HL-60 (cell line): ENCODE data around the gene PMP22.

Experiments
- GABPA ChIP-seq: IDR thresholded peaks from 2 replicates; pipeline ENCODE4 v1.6.1; 2012; ENCODE audit warnings: low read depth
- POLR2AphosphoS5 ChIP-seq: IDR thresholded peaks from 2 replicates; pipeline ENCODE4 v1.6.1; 2012; ENCODE audit warnings: low read depth
- SPI1 ChIP-seq: IDR thresholded peaks from 2 replicates; pipeline ENCODE4 v1.6.1; 2012; ENCODE audit warnings: low read depth, mild to moderate bottlenecking, borderline replicate concordance
- TF ChIP-seq, protein P1 (sequence below): IDR thresholded peaks from one replicate; pipeline ENCODE4 v1.5.1; 2011; ENCODE audit warnings: low read length, control low read depth, inconsistent platforms; ENCODE audit not compliant: insufficient read depth

DNA sequence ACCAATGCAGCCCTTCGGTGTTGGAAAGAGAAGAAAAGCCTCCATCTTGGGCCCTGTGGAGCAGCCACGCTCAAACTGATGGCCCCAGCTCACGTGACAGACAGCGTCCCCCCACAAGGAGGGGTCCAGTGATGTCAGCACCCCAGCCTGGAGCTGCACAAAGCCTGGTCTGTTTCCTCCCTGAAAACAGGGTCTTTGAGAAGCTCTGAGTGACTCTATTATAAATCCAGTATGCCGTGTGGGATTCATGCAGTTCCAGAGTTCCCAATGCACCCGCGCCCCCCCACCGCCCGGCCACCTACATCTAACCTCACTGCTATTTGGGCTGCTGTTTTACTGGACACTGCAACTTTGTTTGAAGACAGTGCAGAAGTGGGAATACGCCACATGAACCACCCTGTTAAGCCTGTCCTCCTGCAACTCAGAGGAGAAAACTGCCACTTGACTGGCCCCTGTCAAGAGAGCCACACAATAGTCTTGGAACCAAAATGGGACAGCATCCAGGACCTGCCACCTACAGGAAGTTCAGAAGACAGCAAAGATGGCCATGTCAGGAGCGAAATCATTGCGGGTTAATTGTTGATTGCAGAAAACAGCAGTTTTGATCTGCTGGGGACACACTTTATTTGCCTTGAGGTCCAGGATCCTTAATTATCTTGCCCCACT, 33.1 kb downstream of the PMP22 start:
- TF ChIP-seq, protein P1, sequence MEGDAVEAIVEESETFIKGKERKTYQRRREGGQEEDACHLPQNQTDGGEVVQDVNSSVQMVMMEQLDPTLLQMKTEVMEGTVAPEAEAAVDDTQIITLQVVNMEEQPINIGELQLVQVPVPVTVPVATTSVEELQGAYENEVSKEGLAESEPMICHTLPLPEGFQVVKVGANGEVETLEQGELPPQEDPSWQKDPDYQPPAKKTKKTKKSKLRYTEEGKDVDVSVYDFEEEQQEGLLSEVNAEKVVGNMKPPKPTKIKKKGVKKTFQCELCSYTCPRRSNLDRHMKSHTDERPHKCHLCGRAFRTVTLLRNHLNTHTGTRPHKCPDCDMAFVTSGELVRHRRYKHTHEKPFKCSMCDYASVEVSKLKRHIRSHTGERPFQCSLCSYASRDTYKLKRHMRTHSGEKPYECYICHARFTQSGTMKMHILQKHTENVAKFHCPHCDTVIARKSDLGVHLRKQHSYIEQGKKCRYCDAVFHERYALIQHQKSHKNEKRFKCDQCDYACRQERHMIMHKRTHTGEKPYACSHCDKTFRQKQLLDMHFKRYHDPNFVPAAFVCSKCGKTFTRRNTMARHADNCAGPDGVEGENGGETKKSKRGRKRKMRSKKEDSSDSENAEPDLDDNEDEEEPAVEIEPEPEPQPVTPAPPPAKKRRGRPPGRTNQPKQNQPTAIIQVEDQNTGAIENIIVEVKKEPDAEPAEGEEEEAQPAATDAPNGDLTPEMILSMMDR: no peak
- TF ChIP-seq SPI1 (no peak), GABPA (no peak), POLR2AphosphoS5 (no peak)
